Measurements from ENCODE around the gene PSEN1. TPM values are rescaled to one million over a fixed set of nuclear protein-coding genes. Genes with fewer than 3 reads are reported as not detected.

The PSEN1 gene
- total RNA-seq, 1 experiment from 2014 or later: 41.9 TPM

DNA sequence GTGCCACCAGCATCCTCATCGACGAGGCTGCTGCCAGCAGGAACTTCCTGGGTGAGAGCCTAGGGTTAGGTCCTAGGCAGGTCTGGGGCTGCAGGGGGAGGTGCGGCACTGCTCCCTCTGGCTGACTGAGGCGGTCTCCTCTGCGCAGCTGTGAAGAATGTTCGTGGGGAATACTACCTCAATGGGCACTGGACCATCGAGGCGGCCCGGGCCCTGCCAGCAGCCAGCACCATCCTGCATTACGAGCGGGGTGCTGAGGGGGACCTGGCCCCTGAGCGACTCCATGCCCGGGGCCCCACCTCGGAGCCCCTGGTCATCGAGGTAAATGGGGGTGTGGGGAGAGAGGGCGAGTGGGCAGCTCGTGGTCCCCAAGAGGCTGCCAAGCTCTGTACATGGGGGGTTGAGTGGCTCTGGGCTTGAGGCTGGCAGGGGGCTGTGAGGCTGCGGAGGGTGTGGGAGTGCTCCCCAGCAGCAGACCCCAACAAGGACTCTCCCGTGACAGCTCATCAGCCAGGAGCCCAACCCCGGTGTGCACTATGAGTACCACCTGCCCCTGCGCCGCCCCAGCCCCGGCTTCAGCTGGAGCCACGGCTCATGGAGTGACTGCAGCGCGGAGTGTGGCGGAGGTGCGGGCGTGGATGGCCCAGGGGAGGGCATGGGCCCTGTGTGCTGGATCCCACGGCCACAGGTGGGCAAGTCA is 115.4 kb downstream of the PSEN1 start:
- no TSS peak for BruUV-seq (replicated peaks)
- ChIA-PET POLR2A (ENCODE audit: low non-redundant PET) (no interaction called here), CTCF (no interaction called here)

DNA sequence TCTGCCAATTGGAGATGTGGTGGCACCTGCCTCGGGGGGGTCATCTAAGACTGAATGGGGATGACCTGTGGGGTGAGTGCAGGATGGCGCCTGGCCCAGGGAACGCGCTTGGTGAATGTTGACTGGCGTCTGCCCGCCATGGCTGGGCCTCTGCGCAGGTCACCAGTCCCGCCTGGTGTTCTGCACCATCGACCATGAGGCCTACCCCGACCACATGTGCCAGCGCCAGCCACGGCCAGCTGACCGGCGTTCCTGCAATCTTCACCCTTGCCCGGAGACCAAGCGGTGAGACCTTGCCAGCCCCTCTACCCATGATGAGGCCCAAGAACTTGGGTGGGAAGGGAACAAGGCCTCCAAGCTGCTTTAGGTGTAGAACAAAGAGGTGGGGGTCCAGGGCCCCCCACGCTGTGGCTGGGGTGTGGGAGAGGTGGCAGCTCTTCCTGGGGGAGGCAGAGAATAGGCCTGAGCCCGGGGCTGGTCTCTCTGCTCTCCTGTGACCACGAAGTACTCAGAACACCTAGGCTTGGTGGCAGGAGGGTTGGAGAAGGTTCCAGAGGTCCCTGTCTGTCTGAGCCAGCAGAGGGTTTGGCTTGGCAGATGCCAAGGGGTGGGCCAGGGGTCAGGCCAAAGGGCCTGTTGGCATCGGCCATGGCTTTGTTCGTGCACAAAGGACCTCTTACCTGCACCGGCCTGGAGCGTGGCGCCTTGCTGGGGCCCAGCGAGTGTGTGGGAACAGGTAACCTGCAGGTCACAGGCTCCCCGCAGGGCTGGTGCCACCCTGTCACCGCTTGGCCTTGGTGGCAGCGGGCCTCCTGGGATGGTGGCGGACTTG is 116.4 kb downstream of the PSEN1 start:
- TF ChIP-seq, protein P1, sequence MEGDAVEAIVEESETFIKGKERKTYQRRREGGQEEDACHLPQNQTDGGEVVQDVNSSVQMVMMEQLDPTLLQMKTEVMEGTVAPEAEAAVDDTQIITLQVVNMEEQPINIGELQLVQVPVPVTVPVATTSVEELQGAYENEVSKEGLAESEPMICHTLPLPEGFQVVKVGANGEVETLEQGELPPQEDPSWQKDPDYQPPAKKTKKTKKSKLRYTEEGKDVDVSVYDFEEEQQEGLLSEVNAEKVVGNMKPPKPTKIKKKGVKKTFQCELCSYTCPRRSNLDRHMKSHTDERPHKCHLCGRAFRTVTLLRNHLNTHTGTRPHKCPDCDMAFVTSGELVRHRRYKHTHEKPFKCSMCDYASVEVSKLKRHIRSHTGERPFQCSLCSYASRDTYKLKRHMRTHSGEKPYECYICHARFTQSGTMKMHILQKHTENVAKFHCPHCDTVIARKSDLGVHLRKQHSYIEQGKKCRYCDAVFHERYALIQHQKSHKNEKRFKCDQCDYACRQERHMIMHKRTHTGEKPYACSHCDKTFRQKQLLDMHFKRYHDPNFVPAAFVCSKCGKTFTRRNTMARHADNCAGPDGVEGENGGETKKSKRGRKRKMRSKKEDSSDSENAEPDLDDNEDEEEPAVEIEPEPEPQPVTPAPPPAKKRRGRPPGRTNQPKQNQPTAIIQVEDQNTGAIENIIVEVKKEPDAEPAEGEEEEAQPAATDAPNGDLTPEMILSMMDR (conservative IDR thresholded peaks at IDR 0.05; ENCODE audit: low read depth, low read length): no peak
- no peak for TF ChIP-seq EZH2 (IDR thresholded peaks at IDR 0.05; ENCODE audit: borderline replicate concordance, low read depth, low read length, poor library complexity, severe bottlenecking)
- no peak for DNase-seq (ENCODE audit: low spot score)
- H3K36me3 ChIP-seq (ENCODE audit: insufficient read depth, low read length, poor library complexity, severe bottlenecking): no peaks in the 10 kb centered on the region
- ChIA-PET POLR2A (ENCODE audit: low non-redundant PET) (no interaction called here), CTCF (no interaction called here)
- H3K27me3 ChIP-seq (replicated peaks; ENCODE audit: insufficient read depth, low read depth, low read length, poor library complexity): no peaks in the 10 kb centered on the region
- H3K27ac ChIP-seq (ENCODE audit: low read depth, low read length, poor library complexity, severe bottlenecking): no peak overlapping the region
- no peaks in the 10 kb centered on the region for H3K9me3 ChIP-seq (ENCODE audit: low read depth, low read length, poor library complexity, severe bottlenecking)
- intact Hi-C loops (cut with micrococcal nuclease; ENCODE audit: unreplicated experiment): no loop called here
- no peak overlapping the region for H3K4me3 ChIP-seq (ENCODE audit: low read depth, low read length, poor library complexity, severe bottlenecking)
- no peaks in the 10 kb centered on the region for H3K4me1 ChIP-seq (ENCODE audit: insufficient read depth, low read length, poor library complexity, severe bottlenecking)
- no TSS peak for BruUV-seq (replicated peaks)

More for the DNA sequence above, 115.4 kb downstream of the PSEN1 start:
- Histone ChIP-seq H3K9me3 (ENCODE audit: low read depth, low read length, poor library complexity, severe bottlenecking) (no peaks in the 10 kb centered on the region), H3K27me3 (replicated peaks; ENCODE audit: insufficient read depth, low read depth, low read length, poor library complexity) (no peaks in the 10 kb centered on the region), H3K36me3 (ENCODE audit: insufficient read depth, low read length, poor library complexity, severe bottlenecking) (no peaks in the 10 kb centered on the region), H3K4me1 (ENCODE audit: insufficient read depth, low read length, poor library complexity, severe bottlenecking) (no peaks in the 10 kb centered on the region), H3K4me3 (ENCODE audit: low read depth, low read length, poor library complexity, severe bottlenecking) (no peak overlapping the region), H3K27ac (ENCODE audit: low read depth, low read length, poor library complexity, severe bottlenecking) (no peak overlapping the region)
- intact Hi-C loops (cut with micrococcal nuclease; ENCODE audit: unreplicated experiment): no loop called here
- DNase-seq (ENCODE audit: low spot score): no peak
- TF ChIP-seq, protein P1 (conservative IDR thresholded peaks at IDR 0.05; ENCODE audit: low read depth, low read length): no peak
- no peak for TF ChIP-seq EZH2 (IDR thresholded peaks at IDR 0.05; ENCODE audit: borderline replicate concordance, low read depth, low read length, poor library complexity, severe bottlenecking)

DNA sequence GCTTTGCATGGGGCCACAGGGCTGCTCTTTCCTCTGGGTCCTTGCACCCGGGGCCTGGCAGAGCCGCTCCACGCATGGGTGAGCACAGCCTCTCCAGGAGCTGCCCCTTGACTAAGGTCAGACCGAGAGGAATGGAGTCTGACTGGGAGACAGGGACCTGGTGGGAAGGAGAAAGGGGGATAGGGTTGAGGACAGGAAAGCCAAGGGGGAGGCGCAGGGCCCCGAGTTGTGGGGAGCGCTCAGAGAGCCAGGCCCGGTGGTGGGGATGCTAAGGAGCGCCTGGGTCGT is 117.0 kb downstream of the PSEN1 start:
- Histone ChIP-seq H3K36me3 (ENCODE audit: insufficient read depth, low read length, poor library complexity, severe bottlenecking) (no peaks in the 10 kb centered on the region), H3K27me3 (replicated peaks; ENCODE audit: insufficient read depth, low read depth, low read length, poor library complexity) (no peaks in the 10 kb centered on the region), H3K27ac (ENCODE audit: low read depth, low read length, poor library complexity, severe bottlenecking) (no peak overlapping the region), H3K9me3 (ENCODE audit: low read depth, low read length, poor library complexity, severe bottlenecking) (no peaks in the 10 kb centered on the region), H3K4me3 (ENCODE audit: low read depth, low read length, poor library complexity, severe bottlenecking) (no peak overlapping the region), H3K4me1 (ENCODE audit: insufficient read depth, low read length, poor library complexity, severe bottlenecking) (no peaks in the 10 kb centered on the region)
- POLR2A ChIA-PET (ENCODE audit: low non-redundant PET): no interaction called here
- intact Hi-C loops (cut with micrococcal nuclease; ENCODE audit: unreplicated experiment): no loop called here
- BruUV-seq (replicated peaks): no TSS peak
- TF ChIP-seq EZH2 (IDR thresholded peaks at IDR 0.05; ENCODE audit: borderline replicate concordance, low read depth, low read length, poor library complexity, severe bottlenecking): no peak
- TF ChIP-seq, protein P1 (conservative IDR thresholded peaks at IDR 0.05; ENCODE audit: low read depth, low read length): no peak
- CTCF ChIA-PET: no interaction called here
- DNase-seq (ENCODE audit: low spot score): no peak
